Keratinocyte (primary cell): ENCODE measurements around the gene MYDGF. TPM values are rescaled to one million over a fixed set of nuclear protein-coding genes. Genes with fewer than 3 reads are reported as not detected.

Experiments
- DNase-seq: peaks from one replicate; pipeline ENCODE4 v3.0.0-alpha.2; 2011; ENCODE audit warnings: low read depth, missing footprints, low spot score
- FAIRE-seq: peaks from 2 replicates; lab custom pipeline; 2011; peaks lifted over from hg19 to GRCh38; lab: Jason Lieb, UNC
- H2AFZ ChIP-seq: 2 replicates; pipeline ENCODE4 v1.6.0; 2012; ENCODE audit warnings: low read length, control low read depth, inconsistent platforms; ENCODE audit not compliant: control insufficient read depth
- H3K27ac ChIP-seq: 2 replicates; pipeline ENCODE4 v1.5.1; 2011; ENCODE audit warnings: low read length; ENCODE audit not compliant: control insufficient read depth, insufficient read depth
- H3K27me3 ChIP-seq: 3 replicates; pipeline ENCODE4 v1.6.0; 2011; ENCODE audit warnings: low read length; ENCODE audit not compliant: control insufficient read depth, insufficient read depth; ENCODE audit errors: extremely low read depth
- H3K36me3 ChIP-seq, 2 experiments: 2 replicates in 1 of 2; 3 replicates in 1 of 2; pipeline ENCODE4 v1.5.1; 2011; ENCODE audit warnings: low read length in 2 of 2, mild to moderate bottlenecking in 1 of 2; ENCODE audit not compliant: control insufficient read depth in 2 of 2, insufficient read depth in 2 of 2; ENCODE audit errors: extremely low read depth in 1 of 2
- H3K4me1 ChIP-seq: 3 replicates; pipeline ENCODE4 v1.5.1; 2011; ENCODE audit warnings: low read length; ENCODE audit not compliant: control insufficient read depth, insufficient read depth; ENCODE audit errors: extremely low read depth
- H3K4me2 ChIP-seq: 3 replicates; pipeline ENCODE4 v1.6.0; 2011; ENCODE audit warnings: low read depth, low read length; ENCODE audit not compliant: control insufficient read depth, insufficient read depth; ENCODE audit errors: extremely low read depth
- H3K4me3 ChIP-seq, 3 experiments: fragments of 200-600 bp in 1 of 3; sonication (generic) in 1 of 3; 2 replicates in 2 of 3; 3 replicates in 1 of 3; pipeline ENCODE4 v1.5.1; 2011 to 2016; ENCODE audit warnings: low read length in 3 of 3, mild to moderate bottlenecking in 3 of 3, control low read depth in 2 of 3, inconsistent platforms in 1 of 3, low read depth in 1 of 3, mixed read lengths in 1 of 3, mixed run types in 1 of 3, moderate library complexity in 1 of 3; ENCODE audit not compliant: control insufficient read depth in 2 of 3, insufficient read depth in 2 of 3; ENCODE audit errors: extremely low read depth in 1 of 3
- H3K79me2 ChIP-seq: 2 replicates; pipeline ENCODE4 v1.6.0; 2012; ENCODE audit warnings: low read length; ENCODE audit not compliant: control insufficient read depth, insufficient read depth
- H3K9ac ChIP-seq: 3 replicates; pipeline ENCODE4 v1.6.0; 2011; ENCODE audit warnings: low read length; ENCODE audit not compliant: control insufficient read depth, insufficient read depth; ENCODE audit errors: extremely low read depth
- H3K9me1 ChIP-seq: 3 replicates; pipeline ENCODE4 v1.6.0; 2011; ENCODE audit warnings: low read length; ENCODE audit not compliant: control insufficient read depth, insufficient read depth; ENCODE audit errors: extremely low read depth
- H3K9me3 ChIP-seq: 2 replicates; pipeline ENCODE4 v1.5.1; 2012; ENCODE audit warnings: low read depth, low read length; ENCODE audit not compliant: control insufficient read depth
- H4K20me1 ChIP-seq: 3 replicates; pipeline ENCODE4 v1.6.0; 2011; ENCODE audit warnings: low read length; ENCODE audit not compliant: control insufficient read depth, insufficient read depth; ENCODE audit errors: extremely low read depth
- CTCF ChIP-seq, 3 experiments: IDR thresholded peaks in 1 of 3; conservative IDR thresholded peaks in 1 of 3; optimal IDR thresholded peaks in 1 of 3; 2 replicates in 2 of 3; 3 replicates in 1 of 3; pipeline versions ENCODE3 to v1.5.1; 2011; ENCODE audit warnings: low read length in 3 of 3, mild to moderate bottlenecking in 3 of 3, moderate library complexity in 2 of 3, control low read depth in 1 of 3, inconsistent platforms in 1 of 3; ENCODE audit not compliant: insufficient read depth in 2 of 3; ENCODE audit errors: extremely low read depth in 1 of 3
- EZH2 ChIP-seq: IDR thresholded peaks from one replicate; pipeline ENCODE4 v1.6.1; 2012; ENCODE audit warnings: inconsistent platforms, mild to moderate bottlenecking, low read length, moderate library complexity
- dilution Hi-C: fragments of 300-500 bp; cut with MboI; formaldehyde crosslinking; loops from one replicate; pipeline ENCODE4 v1.7.0; 2020; ENCODE audit warnings: low sequenced_read_pairs; ENCODE audit not compliant: extremely low pct_ligation_motif_present
- polyA minus RNA-seq, 3 experiments: library from RNA; depleted of rRNA, polyadenylated mRNA; stranded (reverse); fragments of >200 nt; gene quantifications; 1 replicate in 1 of 3; 2 replicates in 1 of 3; 3 replicates in 1 of 3; pipeline ENCODE4 v1.2.3, GENCODE V29; 2011
- polyA plus RNA-seq, 5 experiments: library from polyadenylated mRNA; depleted of rRNA in 3 of 5; stranded (reverse) in 3 of 5; stranded (forward) in 1 of 5; unstranded in 1 of 5; fragments of >200 nt; gene quantifications; 1 replicate in 1 of 5; 2 replicates in 3 of 5; 3 replicates in 1 of 5; pipeline versions ENCODE4 v1.2.1 to v1.2.3, GENCODE V29; 2011 to 2012; ENCODE audit warnings: missing spikeins in 2 of 5, low read depth in 1 of 5, low replicate concordance in 1 of 5

Gene MYDGF
- polyA plus RNA-seq (80.3 to 141 TPM (median 85.9 TPM) in 3 replicates), polyA minus RNA-seq (25.0 to 71.5 TPM (median 35.6 TPM) in 3 replicates)
- 17.6 TPM for polyA plus RNA-seq (2011; ENCODE audit: low read depth)
- 54.8 and 110 TPM in 2 replicates for polyA plus RNA-seq (2011; cell fraction: cytosol; rRNA removed)
- polyA plus RNA-seq (2011; cell fraction: nucleus; rRNA removed) = 95.6 and 133 TPM in 2 replicates
- polyA plus RNA-seq (2012; ENCODE audit: low replicate concordance) = 123 and 217 TPM in 2 replicates
- polyA minus RNA-seq (2011; cell fraction: cytosol; rRNA and poly(A)+ RNA removed) = 79.0 TPM
- polyA minus RNA-seq (2011; cell fraction: nucleus; rRNA and poly(A)+ RNA removed) = 40.6 and 42.4 TPM in 2 replicates

- H4K20me1 ChIP-seq = no peaks in the 10 kb centered on the region
- peak within 1 kb of the TSS; percentile 79 to 96 (median 86) for H3K4me3 ChIP-seq
- DNase-seq (peak; percentile 44), FAIRE-seq (no peak)
- H3K36me3 ChIP-seq = peaks cover 9 to 31% of the 10 kb centered on the region in 2 experiments
- H3K9me3 ChIP-seq = no peaks in the 10 kb centered on the region
- TF ChIP-seq CTCF (optimal IDR thresholded peaks at IDR 0.05 in 1 of 3, IDR thresholded peaks at IDR 0.05 in 1 of 3, conservative IDR thresholded peaks at IDR 0.05 in 1 of 3; ENCODE audit: extremely low read depth in 1 of 3, insufficient read depth in 2 of 3, low read length in 3 of 3) (no peak), EZH2 (no peak)
- peak within 1 kb of the TSS; percentile 82 for H3K27ac ChIP-seq
- H3K79me2 ChIP-seq = peaks cover 31% of the 10 kb centered on the region
- H3K4me1 ChIP-seq = peaks cover 16% of the 10 kb centered on the region
- dilution Hi-C loops = no loop called here
- no peaks in the 10 kb centered on the region for H3K9me1 ChIP-seq
- no peaks in the 10 kb centered on the region for H3K27me3 ChIP-seq
- H3K4me2 ChIP-seq = peak within 1 kb of the TSS; percentile 85
- peak within 1 kb of the TSS; percentile 96 for H3K9ac ChIP-seq
- peak within 1 kb of the TSS; percentile 46 for H2AFZ ChIP-seq
Measured at GRCh38 chr19:4669723-4670480, at the start of gene MYDGF. Gene MYDGF, minus strand, starts transcription at chr19:4670342. Its CDS starts 8 bp downstream, at chr19:4670334.

DNA sequence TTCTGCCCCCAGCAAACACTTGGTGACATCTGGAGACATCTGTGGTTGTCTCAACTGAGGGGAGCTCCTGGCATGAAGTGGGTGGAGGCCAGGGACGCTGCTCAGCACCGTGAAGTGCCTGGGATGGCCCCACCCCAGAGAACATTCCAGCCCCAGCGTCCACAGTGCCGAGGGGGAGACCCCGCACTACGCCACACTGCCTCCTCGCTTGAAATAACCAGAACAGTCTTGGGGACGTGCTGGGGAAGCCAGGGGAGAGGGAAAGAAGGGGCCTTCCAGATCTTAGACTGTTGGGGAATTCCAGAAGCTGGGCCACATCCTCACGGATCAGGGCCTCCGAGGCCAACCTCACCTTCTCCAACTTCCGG, 49.3 kb upstream of the MYDGF start:
- no peaks in the 10 kb centered on the region for H3K9me1 ChIP-seq
- no peak overlapping the region for H3K4me3 ChIP-seq
- H4K20me1 ChIP-seq = no peaks in the 10 kb centered on the region
- peaks cover 58% of the 10 kb centered on the region for H3K79me2 ChIP-seq
- peaks cover 35 to 56% of the 10 kb centered on the region in 2 experiments for H3K36me3 ChIP-seq
- H3K4me1 ChIP-seq = peaks cover 45% of the 10 kb centered on the region
- no peaks in the 10 kb centered on the region for H3K27me3 ChIP-seq
- DNase-seq = no peak
- H3K27ac ChIP-seq = no peak overlapping the region
- no peak overlapping the region for H2AFZ ChIP-seq
- dilution Hi-C loops = no loop called here
- no peak for FAIRE-seq
- H3K9ac ChIP-seq = no peak overlapping the region
- H3K4me2 ChIP-seq = peak overlapping the region; percentile 5
- no peaks in the 10 kb centered on the region for H3K9me3 ChIP-seq
- TF ChIP-seq CTCF (optimal IDR thresholded peaks at IDR 0.05 in 1 of 3, IDR thresholded peaks at IDR 0.05 in 1 of 3, conservative IDR thresholded peaks at IDR 0.05 in 1 of 3; ENCODE audit: extremely low read depth in 1 of 3, insufficient read depth in 2 of 3, low read length in 3 of 3) (no peak), EZH2 (no peak)
